Epithelial cell of umbilical artery (primary cell): ENCODE data around the gene ZCWPW2. TPM values are rescaled to one million over a fixed set of nuclear protein-coding genes. Genes with fewer than 3 reads are reported as not detected.

Experiments used
- total RNA-seq: library from RNA; depleted of rRNA; stranded (reverse); fragments of >200 nt; gene quantifications from 2 replicates; pipeline ENCODE4 v1.2.3, GENCODE V29; 2014

The ZCWPW2 gene
- total RNA-seq, result 0.32 and 0.46 TPM in 2 replicates

DNA sequence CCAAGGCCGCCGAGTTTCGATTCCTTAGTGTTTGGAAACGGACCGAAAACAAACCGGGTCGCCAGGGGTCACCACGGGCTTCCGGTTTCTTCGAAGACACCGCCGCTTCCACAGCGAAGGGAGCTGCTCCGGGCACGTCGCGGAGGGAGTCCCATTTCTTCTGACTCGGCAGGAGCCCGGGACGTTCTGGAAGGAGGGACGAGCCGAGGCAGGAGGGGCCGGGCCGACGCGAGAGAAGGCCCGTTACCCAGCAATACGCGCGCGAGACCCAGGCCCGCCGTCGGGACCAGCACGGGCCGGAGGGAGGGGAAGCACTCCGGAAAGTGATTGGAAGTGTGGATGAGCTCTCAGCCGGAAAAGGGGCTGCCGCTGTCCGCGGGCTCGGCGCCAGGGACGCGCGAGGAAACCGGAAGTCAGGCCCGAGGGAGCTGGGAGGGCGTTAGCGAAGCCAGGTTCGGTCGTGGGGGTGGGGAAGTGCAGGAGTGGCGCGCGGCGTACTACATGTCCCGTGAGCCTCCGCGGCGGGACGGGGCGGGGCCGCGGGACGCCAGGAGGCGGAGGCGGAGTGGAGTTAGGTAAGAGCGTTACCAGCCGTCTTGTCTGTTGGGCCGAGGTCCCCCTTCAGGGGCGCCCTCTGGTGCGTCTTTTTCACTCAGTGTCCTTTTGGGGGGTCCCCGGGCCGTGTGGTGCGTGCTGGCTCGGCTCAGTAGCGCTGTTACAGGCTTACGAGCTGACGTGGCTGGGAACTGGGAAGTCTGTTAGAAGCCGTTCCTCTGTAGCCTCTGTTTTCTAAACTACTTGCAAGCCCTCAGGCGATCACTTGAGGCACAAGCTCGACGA lies at the start of gene ZCWPW2, which contains the start of gene AZI2:
ZCWPW2 (plus strand) TSS at position 93 of the 840 bp plus-strand sequence. CDS start 64,348 bp downstream, outside the sequence.
AZI2 (minus strand) TSS at position 196 of the 840 bp plus-strand sequence. CDS start 8,207 bp downstream, outside the sequence.

Other genes with a start within 250 kb of the ZCWPW2 start
- 4.5 and 4.6 TPM in 2 replicates for gene CMC1, start 107.1 kb upstream of the ZCWPW2 start, total RNA-seq
- gene AZI2, start 103 bp downstream of the ZCWPW2 start, total RNA-seq, result 45.7 and 50.0 TPM in 2 replicates